Inferior parietal cortex (tissue), 1 donor: Measurements from ENCODE around the gene TUBB2B.

ENCODE experiments used
- DNase-seq: peaks from one replicate; pipeline ENCODE4 v3.0.0-alpha.2; 2016; ENCODE audit errors: extremely low spot score

The TUBB2B gene

GRCh38 chr6:3232017-3232945 lies 4.8 kb upstream of the TUBB2B start:
- DNase-seq: no peak

GRCh38 chr6:3231247-3232016 lies 4.0 kb upstream of the TUBB2B start:
- peak; percentile 83 for DNase-seq

DNA sequence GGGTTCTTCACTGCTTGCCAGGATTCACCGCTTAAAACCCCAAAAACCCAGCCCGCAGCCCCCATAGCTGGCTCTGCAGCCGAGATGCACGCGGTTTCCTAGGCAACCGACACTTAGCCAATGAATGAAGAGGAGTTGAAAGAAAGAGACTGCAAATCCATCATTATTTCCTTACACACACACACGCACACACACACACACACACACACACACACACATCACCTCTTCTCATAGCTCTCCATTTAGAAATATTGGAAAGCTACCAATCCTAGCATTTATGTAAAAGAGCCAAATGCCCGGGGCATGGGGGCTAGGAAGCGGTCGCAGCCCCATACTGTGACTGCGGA lies 3.4 kb upstream of the TUBB2B start:
- peak; percentile 66 for DNase-seq

- no peak for DNase-seq
Observed at GRCh38 chr6:3230256-3230882, 2.9 kb upstream of the TUBB2B start.

DNA sequence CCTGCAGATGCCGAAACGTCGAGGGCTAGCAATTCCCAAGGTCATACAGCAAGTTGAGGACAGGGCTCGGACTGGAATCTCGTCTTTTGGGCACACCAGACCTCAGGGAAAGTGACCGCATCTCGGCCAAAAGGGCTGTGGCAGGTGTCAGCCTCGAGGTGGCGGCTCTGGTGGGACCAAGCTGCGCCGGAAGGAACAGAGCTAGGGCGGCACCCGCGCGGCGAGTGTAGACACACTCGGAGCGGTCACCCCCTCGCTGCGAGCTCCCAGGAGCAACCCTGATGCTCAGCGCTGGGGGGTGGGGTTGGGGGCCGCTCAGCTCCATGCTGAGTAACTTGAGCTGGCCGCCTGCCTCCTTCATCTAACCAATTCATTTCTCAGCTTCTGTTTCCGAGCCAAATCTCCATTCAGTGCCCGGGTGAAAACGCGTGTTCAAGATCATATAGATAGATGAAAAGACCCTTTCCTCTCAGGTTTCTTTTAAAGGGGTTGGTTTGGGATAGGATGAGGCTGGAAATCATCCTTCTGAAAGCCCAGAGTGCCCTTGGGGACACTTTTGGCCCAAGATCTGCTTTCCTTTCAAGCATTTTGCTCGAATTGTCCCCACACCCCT lies 2.2 kb upstream of the TUBB2B start:
- no peak for DNase-seq

GRCh38 chr6:3228771-3229565 lies 1.5 kb upstream of the TUBB2B start:
- no peak for DNase-seq

DNA sequence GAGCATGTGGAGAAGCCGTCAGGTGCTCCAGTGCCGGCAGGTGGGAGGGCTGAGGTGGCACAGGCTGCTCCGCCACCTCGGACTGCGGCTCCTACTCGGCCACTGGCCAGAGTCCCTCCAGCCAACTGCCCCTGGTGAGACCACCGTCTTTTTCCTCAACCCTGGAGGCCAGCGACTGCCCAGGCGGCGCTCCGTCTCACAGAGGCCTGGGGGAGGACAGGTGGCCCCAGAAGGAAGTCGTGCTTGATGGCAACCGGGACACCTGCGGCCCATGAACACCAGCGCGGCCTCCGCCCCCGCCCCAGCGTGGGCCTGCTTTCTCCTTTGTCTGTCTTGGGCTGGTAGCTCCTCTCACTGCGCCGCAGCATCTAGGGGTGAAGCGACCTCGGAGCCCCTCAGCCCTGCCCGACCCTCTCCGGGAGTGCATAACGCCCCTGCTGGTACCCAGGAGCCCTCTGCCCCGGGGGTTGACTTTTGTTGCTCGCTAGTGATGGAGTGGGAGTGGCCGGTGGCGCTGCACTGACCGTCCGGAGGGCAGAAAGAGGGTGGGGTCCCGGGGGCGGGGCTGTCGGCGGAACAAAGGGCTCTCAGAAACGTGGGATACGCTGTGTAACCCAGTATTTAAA lies 706 bp upstream of the TUBB2B start:
- DNase-seq: peak; percentile 2

- DNase-seq: peak; percentile 34
Observed at GRCh38 chr6:3226481-3227362, 731 bp downstream of the TUBB2B start.

- DNase-seq: peak; percentile 5
Observed at GRCh38 chr6:3226042-3226441, 1.4 kb downstream of the TUBB2B start.

GRCh38 chr6:3222506-3223038 lies 4.9 kb downstream of the TUBB2B start:
- no peak for DNase-seq

DNA sequence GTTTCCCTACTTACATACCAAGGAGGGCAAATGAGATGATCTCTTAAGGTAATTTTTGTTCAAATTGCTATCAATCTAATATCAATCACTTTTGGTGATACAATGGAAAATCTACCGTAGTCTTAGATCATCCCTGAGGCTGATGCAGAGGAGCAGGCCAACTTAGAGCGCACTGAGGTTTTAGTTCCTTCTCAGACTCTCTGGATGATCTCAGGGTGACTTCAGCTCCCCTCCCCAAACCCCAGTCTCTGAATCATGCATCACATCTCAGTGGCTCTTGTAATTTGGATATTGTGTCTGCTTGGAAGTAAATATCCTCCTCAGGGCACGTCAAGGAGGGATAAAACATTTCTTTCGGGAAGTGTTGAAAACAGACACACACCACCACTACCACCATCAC lies 5.9 kb downstream of the TUBB2B start:
- DNase-seq: no peak

DNA sequence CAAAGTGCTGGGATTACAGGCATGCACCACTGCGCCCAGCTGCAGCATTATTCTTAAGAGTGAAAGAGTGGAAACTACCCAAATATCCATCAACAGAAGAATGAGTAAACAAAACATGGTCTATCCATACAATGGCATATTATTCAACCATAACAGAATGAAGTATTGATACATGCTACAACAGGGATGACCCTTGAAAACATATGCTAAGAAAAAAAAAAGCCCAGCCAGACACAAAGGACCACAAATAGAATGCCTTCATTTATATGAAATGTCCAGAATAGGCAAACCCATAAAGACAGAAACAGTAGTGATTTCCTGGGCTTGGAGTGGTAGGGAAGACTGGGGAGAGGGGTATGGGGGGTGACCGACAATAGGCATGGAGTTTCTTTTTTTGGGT lies 7.1 kb downstream of the TUBB2B start:
- DNase-seq: no peak

DNA sequence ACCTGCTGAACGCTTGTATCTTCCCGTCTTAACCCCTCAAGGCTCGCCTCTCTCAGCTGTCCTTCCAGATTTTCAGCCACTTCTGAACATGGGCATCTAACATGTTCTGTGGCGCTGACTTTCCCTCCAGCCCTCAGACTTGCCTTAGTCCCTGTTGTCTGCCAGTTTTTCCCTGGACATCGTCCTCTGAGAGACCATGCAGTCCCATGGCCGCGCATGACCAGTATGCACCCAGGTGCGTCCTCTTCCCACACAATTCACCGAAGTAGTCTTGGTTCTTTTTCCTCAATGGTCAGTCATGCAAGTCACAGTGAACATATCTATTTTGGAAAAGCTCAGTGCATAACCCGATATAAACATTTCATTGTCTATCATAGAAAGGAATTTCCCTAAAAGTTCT lies 9.2 kb downstream of the TUBB2B start:
- DNase-seq: no peak

GRCh38 chr6:3217286-3217685 lies 10.2 kb downstream of the TUBB2B start:
- no peak for DNase-seq

DNA sequence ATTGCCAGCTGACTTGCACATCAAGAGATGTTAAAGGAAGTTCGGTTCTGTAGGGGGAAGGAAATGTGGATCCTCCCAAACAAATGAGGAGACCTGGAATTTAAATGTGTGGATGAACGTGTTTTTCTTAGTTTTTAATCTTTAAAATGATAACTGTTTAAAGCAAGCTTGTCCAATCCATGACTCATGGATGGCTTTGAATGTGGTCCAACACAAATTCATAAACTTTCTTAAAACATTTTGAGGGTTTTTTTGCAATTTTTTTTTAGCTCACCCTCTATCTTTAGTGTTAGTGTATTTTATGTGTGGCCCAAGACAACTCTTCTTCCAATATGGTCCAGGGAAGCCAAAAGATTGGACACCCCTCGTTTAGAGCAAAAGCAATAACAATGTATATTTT lies 12.6 kb downstream of the TUBB2B start:
- no peak for DNase-seq

- DNase-seq: no peak
Observed at GRCh38 chr6:3213334-3213695, 14.1 kb downstream of the TUBB2B start.

DNA sequence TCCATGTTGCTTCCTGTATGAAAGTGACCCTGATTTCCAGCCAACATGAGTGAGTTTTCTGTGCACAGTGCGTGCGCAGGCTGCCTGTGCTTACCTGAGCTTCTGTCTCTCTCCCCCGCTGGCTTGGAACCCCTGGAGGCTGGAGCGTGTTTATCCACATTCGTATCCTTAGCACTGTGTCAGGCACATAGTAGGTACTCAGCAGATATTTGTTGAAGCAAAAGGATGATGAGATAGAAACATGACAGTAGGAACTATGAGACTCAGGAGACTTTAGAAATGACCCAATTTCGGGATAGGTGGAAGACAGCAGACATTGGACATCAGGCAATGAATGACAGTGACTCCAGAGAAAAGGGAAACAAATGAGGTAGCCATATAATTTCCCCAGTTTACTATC lies 15.2 kb downstream of the TUBB2B start:
- DNase-seq: no peak

DNA sequence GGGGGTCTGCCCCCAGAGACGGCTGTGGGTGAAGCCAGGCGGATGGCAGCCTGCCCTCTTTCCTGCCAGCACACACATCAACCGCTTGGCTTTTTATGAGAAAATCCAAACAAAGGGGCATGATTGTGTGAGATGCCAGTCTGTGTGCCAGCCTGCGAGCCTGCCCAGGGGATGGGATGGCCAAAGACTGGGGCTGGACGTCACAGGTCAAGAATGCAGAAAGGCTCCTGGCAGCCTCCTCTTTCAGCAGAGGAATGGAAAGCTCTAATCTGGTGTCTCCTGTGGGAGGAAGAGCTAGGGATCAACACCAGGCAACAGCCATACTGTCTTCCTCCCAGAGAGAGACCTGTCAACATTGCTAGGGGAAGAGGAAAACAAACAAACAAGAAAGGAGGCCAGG lies 15.8 kb downstream of the TUBB2B start:
- DNase-seq: peak; percentile 74

- DNase-seq: no peak
Observed at GRCh38 chr6:3210024-3210610, 17.3 kb downstream of the TUBB2B start.
